Adipocyte (in vitro differentiated cells): ENCODE results near the gene USP12.
"Not testable (repeated sequence)": the region's sequence is repeated elsewhere in the genome, so short reads cannot be mapped to it uniquely, and the experiment has no call there.

Experiments used
- DNase-seq: peaks from one replicate; pipeline ENCODE4 v3.0.0-alpha.2; 2015; ENCODE audit warnings: low read depth
- H3K27me3 ChIP-seq: replicated peaks from 2 replicates; pipeline ENCODE4 v1.7.0; 2013; ENCODE audit warnings: mild to moderate bottlenecking, low read length, moderate library complexity; ENCODE audit not compliant: control insufficient read depth, insufficient read depth
- H3K36me3 ChIP-seq: 2 replicates; pipeline ENCODE4 v1.7.0; 2013; ENCODE audit warnings: low read length, mild to moderate bottlenecking, moderate library complexity; ENCODE audit not compliant: control insufficient read depth, insufficient read depth, severe bottlenecking
- H3K4me1 ChIP-seq: 2 replicates; pipeline ENCODE4 v1.7.0; 2013; ENCODE audit warnings: mild to moderate bottlenecking, low read length, moderate library complexity; ENCODE audit not compliant: control insufficient read depth, insufficient read depth
- H3K4me3 ChIP-seq: 2 replicates; pipeline ENCODE4 v1.7.0; 2013; ENCODE audit warnings: mild to moderate bottlenecking, low read length, moderate library complexity
- H3K9ac ChIP-seq: 2 replicates; pipeline ENCODE4 v1.7.0; 2013; ENCODE audit warnings: mild to moderate bottlenecking, low read length, moderate library complexity
- H3K9me3 ChIP-seq: 2 replicates; pipeline ENCODE4 v1.7.0; 2013; ENCODE audit warnings: mild to moderate bottlenecking, low read length, moderate library complexity; ENCODE audit not compliant: control insufficient read depth

Gene USP12

DNA sequence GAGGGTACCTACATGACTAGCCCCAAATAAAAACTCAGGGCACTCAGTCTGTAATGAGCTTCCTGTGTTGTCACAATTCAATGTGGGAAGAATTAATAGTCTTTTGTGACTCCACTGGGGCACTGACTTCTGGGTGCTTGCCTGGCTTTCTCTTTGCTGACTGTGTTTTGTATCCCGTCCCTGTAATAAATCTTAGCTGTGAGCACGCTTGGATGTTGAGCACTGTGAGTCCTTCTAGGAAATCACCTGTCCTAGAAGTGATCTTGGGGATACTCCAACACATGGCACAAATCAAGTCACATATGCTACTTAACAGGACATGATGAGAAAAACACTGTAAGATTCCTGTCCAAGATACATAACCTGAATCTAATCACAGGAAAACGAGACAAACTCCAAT, 83.0 kb downstream of the USP12 start:
- DNase-seq = no peak
- H3K27me3 ChIP-seq = no peaks in the 10 kb centered on the region
- H3K4me1 ChIP-seq = no peaks in the 10 kb centered on the region
- H3K4me3 ChIP-seq = no peak overlapping the region
- peaks cover 32% of the 10 kb centered on the region for H3K36me3 ChIP-seq
- no peaks in the 10 kb centered on the region for H3K9me3 ChIP-seq
- H3K9ac ChIP-seq = no peak overlapping the region

DNA sequence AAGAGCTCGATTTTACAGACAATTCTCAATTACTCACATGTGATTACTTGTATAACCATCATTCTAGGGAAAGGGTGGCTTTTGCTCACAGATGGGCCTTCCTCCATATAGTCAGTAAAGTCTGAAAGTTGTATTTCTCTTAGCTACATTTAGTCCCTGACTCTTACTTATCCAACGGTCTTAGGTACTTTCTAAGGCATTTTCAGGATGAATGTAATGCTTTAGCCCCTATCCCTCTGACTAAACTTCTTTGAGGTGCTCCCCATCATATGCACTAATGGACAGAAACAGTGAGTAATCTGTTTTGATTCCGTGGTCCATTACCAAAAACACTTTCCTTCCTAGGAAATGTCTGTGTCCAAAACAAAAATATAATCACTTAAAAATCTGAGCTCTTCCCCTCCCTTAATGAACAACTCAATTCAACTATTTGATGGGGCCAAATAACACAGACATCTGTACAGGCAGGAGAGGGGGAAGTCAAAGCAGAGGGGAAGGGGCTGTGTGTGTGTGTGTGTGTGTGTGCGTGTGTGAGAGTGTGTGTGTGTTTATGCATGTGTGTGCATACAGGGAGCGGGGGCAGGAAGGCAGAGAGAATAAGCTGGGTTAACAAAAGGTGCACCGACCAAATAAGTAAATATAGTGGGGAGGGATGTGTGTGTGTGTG, 84.9 kb downstream of the USP12 start:
- Histone ChIP-seq H3K9ac (no peak overlapping the region), H3K4me1 (no peaks in the 10 kb centered on the region), H3K27me3 (no peaks in the 10 kb centered on the region), H3K4me3 (no peak overlapping the region), H3K36me3 (peaks cover 31% of the 10 kb centered on the region), H3K9me3 (no peaks in the 10 kb centered on the region)
- no peak for DNase-seq

DNA sequence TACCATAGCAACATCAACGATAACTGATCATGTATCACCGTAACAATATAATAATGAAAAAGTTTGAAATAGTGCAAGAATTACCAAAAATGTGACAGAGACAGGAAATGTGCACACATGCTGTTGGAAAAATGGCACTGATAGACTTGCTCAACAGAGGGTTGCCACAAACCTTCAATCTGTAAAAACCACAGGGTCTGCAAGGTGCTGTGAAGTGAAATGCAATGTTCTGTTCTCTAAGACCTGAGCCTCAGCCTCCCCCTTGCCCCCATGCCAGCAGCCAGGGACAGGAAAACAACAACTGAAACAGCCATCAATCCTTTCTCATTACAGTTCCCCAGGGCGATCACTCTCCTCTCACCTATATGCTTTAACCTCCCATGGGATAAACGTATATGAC, 88.4 kb downstream of the USP12 start:
- Histone ChIP-seq H3K9ac (no peak overlapping the region), H3K27me3 (no peaks in the 10 kb centered on the region), H3K4me1 (peaks cover 12% of the 10 kb centered on the region), H3K36me3 (peaks cover 33% of the 10 kb centered on the region), H3K9me3 (no peaks in the 10 kb centered on the region), H3K4me3 (no peak overlapping the region)
- DNase-seq = no peak

DNA sequence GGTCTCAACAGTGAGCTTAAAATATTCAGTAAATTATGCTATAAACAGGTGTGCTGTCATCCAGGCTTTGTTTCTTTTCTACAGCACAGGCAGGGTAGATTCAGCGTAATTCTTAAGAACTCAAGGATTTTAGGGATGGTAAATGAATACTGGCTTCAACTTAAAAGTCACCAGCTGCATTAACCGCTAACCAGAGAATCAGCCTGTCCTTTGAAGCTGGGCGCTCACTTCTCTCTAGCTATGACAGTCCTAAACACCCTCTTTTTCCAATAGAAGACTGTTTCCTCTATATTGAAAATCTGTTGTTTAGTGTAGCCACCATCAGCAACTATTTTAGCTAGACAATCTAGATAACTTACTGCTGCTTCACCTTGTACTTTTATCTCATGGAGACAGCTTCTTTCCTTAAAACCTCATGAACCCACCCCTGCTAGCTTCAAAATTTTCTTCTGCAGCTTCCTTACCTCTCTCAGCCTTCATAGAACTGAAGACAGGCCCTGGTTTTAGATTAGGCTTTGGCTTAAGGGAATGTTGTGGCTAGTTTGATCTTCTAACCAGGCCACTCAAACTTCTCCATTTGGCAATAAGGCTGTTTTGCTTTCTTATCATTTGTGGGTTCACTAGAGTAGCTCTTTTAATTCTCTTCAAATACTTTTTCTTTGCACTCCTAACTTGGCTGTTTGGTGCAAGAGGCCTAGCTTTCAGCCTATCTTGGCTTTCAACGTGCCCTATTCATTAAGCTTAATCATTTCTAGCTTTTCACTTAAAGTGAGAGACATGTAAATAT, 89.5 kb downstream of the USP12 start:
- H3K4me1 ChIP-seq = peaks cover 19% of the 10 kb centered on the region
- H3K27me3 ChIP-seq = no peaks in the 10 kb centered on the region
- H3K36me3 ChIP-seq = peaks cover 26% of the 10 kb centered on the region
- H3K4me3 ChIP-seq = no peak overlapping the region
- no peaks in the 10 kb centered on the region for H3K9me3 ChIP-seq
- no peak for DNase-seq
- H3K9ac ChIP-seq = no peak overlapping the region

DNA sequence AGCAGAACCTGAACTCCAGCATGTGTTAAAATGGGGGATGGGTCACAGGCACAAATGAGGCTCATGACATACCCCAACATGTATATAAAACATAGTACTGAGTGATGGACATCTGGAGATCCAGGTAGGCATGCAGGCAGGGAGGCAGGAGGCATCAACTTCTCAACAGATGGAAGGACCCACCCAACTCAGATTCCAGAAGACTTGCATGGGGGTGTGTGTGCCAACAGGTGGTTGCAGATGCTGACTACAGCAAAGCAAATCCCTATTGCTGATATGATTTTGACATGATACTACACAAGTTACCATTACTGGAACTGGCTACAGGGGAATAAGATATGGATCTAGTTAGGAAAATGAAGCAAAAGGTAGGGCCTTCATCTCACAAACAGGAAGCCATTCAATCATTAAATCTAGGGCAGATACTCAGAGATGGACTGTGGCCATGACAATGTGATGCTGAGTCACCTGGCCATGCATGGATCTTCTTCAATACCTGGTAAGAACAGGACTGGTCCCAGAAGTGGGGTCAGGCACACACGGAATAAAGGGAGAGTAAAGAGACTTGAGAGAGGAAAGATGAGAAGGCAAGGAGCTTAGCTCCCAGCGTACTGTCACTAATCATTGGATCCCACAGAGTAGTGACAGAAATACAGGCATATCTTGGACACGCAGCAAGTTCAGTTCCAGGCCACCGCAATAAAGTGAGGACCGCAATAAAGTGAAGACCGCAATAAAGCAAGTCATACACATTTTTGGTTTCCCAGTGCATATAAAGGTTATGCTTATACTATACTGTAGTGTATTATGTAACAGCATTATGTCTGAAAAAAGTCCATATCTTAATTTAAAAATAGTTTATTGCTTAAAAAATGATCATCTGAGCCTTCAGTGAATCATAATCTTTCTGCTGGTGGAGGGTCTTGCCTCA, 91.3 kb downstream of the USP12 start:
- peaks cover 31% of the 10 kb centered on the region for H3K4me1 ChIP-seq
- H3K9ac ChIP-seq = no peak overlapping the region
- H3K4me3 ChIP-seq = no peak overlapping the region
- no peak for DNase-seq
- H3K36me3 ChIP-seq = peaks cover 20% of the 10 kb centered on the region
- H3K9me3 ChIP-seq = no peaks in the 10 kb centered on the region
- no peaks in the 10 kb centered on the region for H3K27me3 ChIP-seq

DNA sequence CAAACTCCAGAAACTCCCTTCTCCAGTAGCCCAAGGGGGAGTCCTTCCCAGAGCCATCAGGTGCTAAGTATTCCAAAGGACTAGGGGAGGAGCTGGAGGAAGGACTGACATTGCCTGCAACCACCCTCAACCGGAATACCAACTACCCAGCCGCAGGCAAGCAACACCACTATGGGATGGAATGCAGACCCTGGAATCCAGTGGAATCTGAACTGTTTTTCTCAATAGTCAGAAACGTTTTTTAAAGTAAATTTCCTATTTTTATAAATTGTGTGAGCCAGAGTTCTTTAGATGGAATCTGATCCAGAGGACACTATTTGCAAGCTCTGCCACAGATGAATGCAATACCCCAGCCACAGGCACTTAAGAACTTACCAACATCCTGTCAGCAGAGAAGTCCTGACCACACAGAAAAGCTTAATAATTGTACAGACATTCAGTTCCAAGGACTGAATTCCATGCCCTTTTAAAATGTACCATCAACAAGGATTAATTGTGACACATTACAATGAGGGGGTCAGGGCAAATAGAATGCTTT, 92.1 kb downstream of the USP12 start:
- DNase-seq = peak; percentile 84
- no peaks in the 10 kb centered on the region for H3K27me3 ChIP-seq
- no peak overlapping the region for H3K4me3 ChIP-seq
- H3K36me3 ChIP-seq = peaks cover 21% of the 10 kb centered on the region
- H3K9ac ChIP-seq = no peak overlapping the region
- peaks cover 31% of the 10 kb centered on the region for H3K4me1 ChIP-seq
- H3K9me3 ChIP-seq = no peaks in the 10 kb centered on the region

DNA sequence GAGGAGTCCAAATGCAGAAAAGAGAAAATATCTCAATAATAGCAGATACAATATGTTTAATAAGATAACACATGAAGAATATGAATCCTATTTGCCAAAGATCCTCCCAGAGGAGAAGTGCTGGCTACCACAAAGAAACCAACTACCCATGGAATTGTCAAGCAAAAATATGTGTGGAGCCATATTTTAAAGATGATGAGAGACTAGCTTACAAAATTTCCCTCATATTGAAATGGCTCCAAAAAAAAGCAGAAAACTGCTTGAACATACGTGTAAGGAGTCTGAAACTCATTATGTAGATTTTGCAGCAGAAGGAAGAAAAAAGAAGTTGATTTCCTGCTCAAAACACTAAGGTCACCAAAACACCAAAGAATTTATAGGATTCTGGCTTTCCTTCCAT, 94.2 kb downstream of the USP12 start:
- H3K27me3 ChIP-seq = no peaks in the 10 kb centered on the region
- no peak overlapping the region for H3K4me3 ChIP-seq
- H3K9me3 ChIP-seq = no peaks in the 10 kb centered on the region
- peaks cover 31% of the 10 kb centered on the region for H3K4me1 ChIP-seq
- DNase-seq = no peak
- no peak overlapping the region for H3K9ac ChIP-seq
- peaks cover 20% of the 10 kb centered on the region for H3K36me3 ChIP-seq

DNA sequence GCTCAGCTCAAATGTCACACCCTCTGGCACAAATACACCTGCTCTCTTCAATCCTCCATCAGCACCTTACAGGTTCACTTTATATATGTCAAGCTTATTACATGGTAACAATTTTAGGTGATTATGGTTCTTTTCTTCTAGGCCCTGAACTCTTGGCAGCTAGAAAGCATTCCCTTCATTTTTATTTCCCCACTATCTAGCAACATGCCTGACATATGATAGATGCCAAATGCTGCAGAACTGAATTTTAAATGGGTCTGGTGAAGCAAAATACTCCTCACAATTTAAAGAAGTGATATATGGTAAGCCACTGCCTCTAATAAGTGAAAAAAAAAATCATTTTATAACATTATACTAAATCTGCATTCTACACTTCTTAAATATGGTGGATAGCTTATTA, 95.2 kb downstream of the USP12 start:
- H3K4me1 ChIP-seq = peaks cover 31% of the 10 kb centered on the region
- H3K9me3 ChIP-seq = no peaks in the 10 kb centered on the region
- H3K27me3 ChIP-seq = no peaks in the 10 kb centered on the region
- peaks cover 23% of the 10 kb centered on the region for H3K36me3 ChIP-seq
- peak; percentile 60 for DNase-seq
- no peak overlapping the region for H3K4me3 ChIP-seq
- H3K9ac ChIP-seq = no peak overlapping the region

DNA sequence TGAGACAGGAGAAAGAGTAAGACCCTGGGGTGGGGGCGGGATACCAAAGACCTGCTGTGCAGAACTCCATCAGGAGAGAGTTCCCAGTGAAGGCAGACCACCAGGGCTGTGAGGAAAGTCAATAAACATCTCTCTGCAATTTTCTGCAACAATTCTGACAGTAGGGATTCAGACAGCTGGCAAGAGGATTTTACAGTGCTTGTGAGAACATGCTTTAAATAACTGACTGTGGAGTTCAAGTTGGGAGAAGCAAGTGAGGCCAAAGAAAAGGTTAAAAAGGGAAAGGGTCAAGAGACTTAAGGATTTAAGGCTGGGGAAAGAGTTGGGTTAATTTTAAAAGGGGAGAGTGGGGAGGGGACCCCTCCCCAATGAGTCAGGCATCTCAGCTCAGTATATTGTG, 98.4 kb downstream of the USP12 start:
- Histone ChIP-seq H3K9ac (no peak overlapping the region), H3K9me3 (no peaks in the 10 kb centered on the region), H3K36me3 (peaks cover 18% of the 10 kb centered on the region), H3K4me3 (no peak overlapping the region), H3K27me3 (no peaks in the 10 kb centered on the region), H3K4me1 (peaks cover 19% of the 10 kb centered on the region)
- DNase-seq = no peak

DNA sequence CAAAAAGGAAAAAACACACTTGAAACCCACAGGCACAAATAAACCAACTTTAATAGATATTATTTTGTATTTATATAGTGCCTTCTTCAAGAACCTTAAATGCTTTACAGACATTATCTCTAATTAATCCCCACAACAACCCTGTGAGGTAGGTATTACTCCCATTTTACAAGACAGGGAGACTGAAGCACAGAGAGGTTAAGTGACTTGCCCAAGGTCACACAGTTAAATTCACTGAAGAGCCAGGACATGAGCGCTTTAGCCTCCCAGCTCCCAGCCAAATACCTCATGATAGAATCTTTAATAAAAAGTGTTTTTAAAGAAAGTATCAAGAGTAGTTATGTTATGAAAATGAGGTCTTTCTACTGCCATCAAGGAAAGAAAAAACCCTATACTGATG, 105.5 kb downstream of the USP12 start:
- peaks cover 18% of the 10 kb centered on the region for H3K36me3 ChIP-seq
- H3K27me3 ChIP-seq, H3K4me1 ChIP-seq: not testable (repeated sequence)

DNA sequence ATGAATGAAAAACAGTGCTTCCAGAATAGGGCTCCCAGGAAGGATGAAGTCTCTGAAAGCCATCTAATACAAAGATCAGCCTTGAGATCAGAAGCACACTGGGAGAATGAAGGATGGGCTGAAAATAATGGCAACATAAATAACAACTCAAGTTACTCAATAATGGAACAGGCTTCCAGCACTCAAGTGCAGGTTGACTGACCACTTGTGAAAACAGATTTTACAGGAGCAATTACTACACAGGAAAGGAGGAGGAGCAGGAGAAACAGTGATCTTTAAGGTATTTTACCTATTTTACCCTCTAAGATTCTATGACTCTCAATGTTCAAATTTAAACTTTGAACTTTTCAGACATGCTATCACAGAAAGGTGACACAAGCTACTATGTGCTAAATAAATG, 106.0 kb downstream of the USP12 start:
- Histone ChIP-seq H3K9ac (no peak overlapping the region), H3K27me3 (no peaks in the 10 kb centered on the region), H3K4me1 (no peaks in the 10 kb centered on the region), H3K4me3 (no peak overlapping the region), H3K36me3 (peaks cover 18% of the 10 kb centered on the region), H3K9me3 (peaks cover 6% of the 10 kb centered on the region)
- DNase-seq = no peak

More for the DNA sequence above, 105.5 kb downstream of the USP12 start:
- H3K9ac ChIP-seq, H3K9me3 ChIP-seq, DNase-seq, H3K4me3 ChIP-seq: not testable (repeated sequence)
